ENCODE measurements around the gene CACNA1B. TPM values are rescaled to one million over a fixed set of nuclear protein-coding genes. Genes with fewer than 3 reads are reported as not detected.

CACNA1B gene
- polyA plus RNA-seq, 1 experiment = 0.01 TPM

- no peaks in the 10 kb centered on the region for H3K27me3 ChIP-seq (ENCODE audit: control insufficient read depth, insufficient read depth, low read length)
- no peak overlapping the region for H3K4me3 ChIP-seq (ENCODE audit: low read depth, low read length)
- no peak overlapping the region for H3K27ac ChIP-seq (ENCODE audit: low read depth, low read length)
- H3K9me3 ChIP-seq (ENCODE audit: control insufficient read depth, insufficient read depth, low read length) = peaks cover 74% of the 10 kb centered on the region
- POLR2A ChIA-PET = no interaction called here
- CTCF ChIA-PET = no interaction called here
- DNase-seq (ENCODE audit: low read depth, low spot score) = no peak
- no peak for TF ChIP-seq CTCF (IDR thresholded peaks at IDR 0.05; ENCODE audit: low read depth, low read length)
These were observed 180.6 kb downstream of the CACNA1B start for GRCh38 chr9:138058181-138058580.

GRCh38 chr9:138059196-138059595 is 181.6 kb downstream of the CACNA1B start:
- no peak overlapping the region for H3K4me3 ChIP-seq (ENCODE audit: low read depth, low read length)
- CTCF ChIA-PET = no interaction called here
- DNase-seq (ENCODE audit: low read depth, low spot score) = no peak
- TF ChIP-seq CTCF (IDR thresholded peaks at IDR 0.05; ENCODE audit: low read depth, low read length) = no peak
- POLR2A ChIA-PET = no interaction called here
- peaks cover 72% of the 10 kb centered on the region for H3K9me3 ChIP-seq (ENCODE audit: control insufficient read depth, insufficient read depth, low read length)
- H3K27ac ChIP-seq (ENCODE audit: low read depth, low read length) = no peak overlapping the region
- H3K27me3 ChIP-seq (ENCODE audit: control insufficient read depth, insufficient read depth, low read length) = no peaks in the 10 kb centered on the region

GRCh38 chr9:138060365-138060764 is 182.8 kb downstream of the CACNA1B start:
- TF ChIP-seq CTCF (IDR thresholded peaks at IDR 0.05; ENCODE audit: low read depth, low read length) = no peak

GRCh38 chr9:138060881-138061280 is 183.3 kb downstream of the CACNA1B start:
- TF ChIP-seq CTCF (IDR thresholded peaks at IDR 0.05; ENCODE audit: low read depth, low read length) = no peak
- Histone ChIP-seq H3K27me3 (ENCODE audit: control insufficient read depth, insufficient read depth, low read length) (no peaks in the 10 kb centered on the region), H3K27ac (ENCODE audit: low read depth, low read length) (no peak overlapping the region), H3K4me3 (ENCODE audit: low read depth, low read length) (no peak overlapping the region), H3K9me3 (ENCODE audit: control insufficient read depth, insufficient read depth, low read length) (peaks cover 80% of the 10 kb centered on the region)
- no peak for DNase-seq (ENCODE audit: low read depth, low spot score)
- ChIA-PET POLR2A (no interaction called here), CTCF (no interaction called here)

More at GRCh38 chr9:138060365-138060764, 182.8 kb downstream of the CACNA1B start:
- H3K27ac ChIP-seq (ENCODE audit: low read depth, low read length) = no peak overlapping the region
- POLR2A ChIA-PET = no interaction called here
- no peak for DNase-seq (ENCODE audit: low read depth, low spot score)
- H3K9me3 ChIP-seq (ENCODE audit: control insufficient read depth, insufficient read depth, low read length) = peaks cover 75% of the 10 kb centered on the region
- no peaks in the 10 kb centered on the region for H3K27me3 ChIP-seq (ENCODE audit: control insufficient read depth, insufficient read depth, low read length)
- no peak overlapping the region for H3K4me3 ChIP-seq (ENCODE audit: low read depth, low read length)
- CTCF ChIA-PET = no interaction called here

GRCh38 chr9:138061631-138062030 is 184.0 kb downstream of the CACNA1B start:
- POLR2A ChIA-PET = no interaction called here
- Histone ChIP-seq H3K9me3 (ENCODE audit: control insufficient read depth, insufficient read depth, low read length) (peaks cover 85% of the 10 kb centered on the region), H3K27me3 (ENCODE audit: control insufficient read depth, insufficient read depth, low read length) (no peaks in the 10 kb centered on the region), H3K27ac (ENCODE audit: low read depth, low read length) (no peak overlapping the region), H3K4me3 (ENCODE audit: low read depth, low read length) (no peak overlapping the region)
- CTCF ChIA-PET = no interaction called here
- TF ChIP-seq CTCF (IDR thresholded peaks at IDR 0.05; ENCODE audit: low read depth, low read length) = no peak
- no peak for DNase-seq (ENCODE audit: low read depth, low spot score)

Data from AG04450 (cell line).